ENCODE data around the gene CMTM6.
"Not testable (repeated sequence)": the region's sequence is repeated elsewhere in the genome, so short reads cannot be mapped to it uniquely, and the experiment has no call there.

Gene CMTM6

DNA sequence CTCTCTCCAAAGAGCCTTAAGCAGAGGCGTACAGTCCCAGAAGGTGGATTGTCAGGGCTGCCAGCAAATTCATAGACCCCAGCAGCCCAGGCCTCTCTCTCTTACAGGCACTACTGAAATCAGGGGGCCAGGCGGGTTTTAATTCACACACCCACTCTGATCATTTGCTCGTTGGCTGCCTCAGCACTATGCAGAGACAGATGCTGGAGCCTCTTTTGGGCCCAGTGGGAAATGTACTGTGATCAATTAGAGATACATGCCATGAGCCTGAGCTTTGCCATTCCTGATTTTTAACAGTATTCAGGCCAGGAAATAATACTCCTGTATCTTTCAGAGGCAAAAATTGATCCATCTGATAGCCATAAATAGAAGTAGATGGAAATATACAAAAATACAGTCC lies 53.0 kb downstream of the CMTM6 start:
- TF ChIP-seq, protein P1, sequence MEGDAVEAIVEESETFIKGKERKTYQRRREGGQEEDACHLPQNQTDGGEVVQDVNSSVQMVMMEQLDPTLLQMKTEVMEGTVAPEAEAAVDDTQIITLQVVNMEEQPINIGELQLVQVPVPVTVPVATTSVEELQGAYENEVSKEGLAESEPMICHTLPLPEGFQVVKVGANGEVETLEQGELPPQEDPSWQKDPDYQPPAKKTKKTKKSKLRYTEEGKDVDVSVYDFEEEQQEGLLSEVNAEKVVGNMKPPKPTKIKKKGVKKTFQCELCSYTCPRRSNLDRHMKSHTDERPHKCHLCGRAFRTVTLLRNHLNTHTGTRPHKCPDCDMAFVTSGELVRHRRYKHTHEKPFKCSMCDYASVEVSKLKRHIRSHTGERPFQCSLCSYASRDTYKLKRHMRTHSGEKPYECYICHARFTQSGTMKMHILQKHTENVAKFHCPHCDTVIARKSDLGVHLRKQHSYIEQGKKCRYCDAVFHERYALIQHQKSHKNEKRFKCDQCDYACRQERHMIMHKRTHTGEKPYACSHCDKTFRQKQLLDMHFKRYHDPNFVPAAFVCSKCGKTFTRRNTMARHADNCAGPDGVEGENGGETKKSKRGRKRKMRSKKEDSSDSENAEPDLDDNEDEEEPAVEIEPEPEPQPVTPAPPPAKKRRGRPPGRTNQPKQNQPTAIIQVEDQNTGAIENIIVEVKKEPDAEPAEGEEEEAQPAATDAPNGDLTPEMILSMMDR (IDR thresholded peaks at IDR 0.05; ENCODE audit: control insufficient read depth, insufficient read depth, low read depth, low read length, missing control alignments), result no peak
- no peak for DNase-seq (ENCODE audit: low read depth)
- no peak overlapping the region for H3K4me3 ChIP-seq (ENCODE audit: control insufficient read depth, low read depth, low read length)

DNA sequence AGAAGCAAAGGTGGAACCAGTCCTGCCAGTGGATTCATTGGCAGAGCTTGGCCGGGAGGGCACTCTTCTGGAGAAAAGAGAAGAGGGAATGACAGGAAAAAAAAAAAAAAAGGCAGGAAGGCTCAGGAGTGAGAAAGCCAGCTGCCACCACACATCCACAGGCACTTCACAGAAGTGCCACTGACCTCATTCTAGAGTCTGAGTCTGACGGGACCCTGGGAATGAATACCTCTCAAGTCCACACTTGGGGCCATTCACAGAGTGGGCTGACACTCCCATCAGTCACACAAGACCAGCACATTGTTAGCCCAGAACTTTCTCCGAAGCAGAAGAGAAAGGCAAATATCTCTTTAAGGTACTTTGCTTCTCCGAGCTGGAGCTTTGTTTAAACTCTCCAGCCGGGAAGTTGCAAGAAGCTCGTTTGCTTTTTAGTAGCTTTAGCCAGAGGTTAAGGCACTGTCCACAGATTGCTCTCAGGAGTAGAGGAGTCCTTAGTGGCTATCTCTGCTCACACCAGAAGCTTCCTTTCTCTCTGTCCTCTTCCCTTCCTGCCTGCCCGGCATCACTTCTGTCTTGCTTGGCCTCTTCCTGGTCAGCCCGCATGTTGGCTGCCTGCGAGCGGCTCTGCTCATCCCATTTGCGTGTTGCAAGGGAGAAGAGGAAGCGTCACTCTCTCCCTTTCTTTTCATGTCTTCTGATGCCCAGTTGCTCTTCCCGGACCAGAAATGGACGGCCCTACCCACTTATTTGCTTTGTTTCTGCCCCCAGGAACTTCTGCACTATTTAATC lies 53.8 kb downstream of the CMTM6 start:
- no peak overlapping the region for H3K4me3 ChIP-seq (ENCODE audit: control insufficient read depth, low read depth, low read length)
- TF ChIP-seq, protein P1 (IDR thresholded peaks at IDR 0.05; ENCODE audit: control insufficient read depth, insufficient read depth, low read depth, low read length, missing control alignments), result no peak
- DNase-seq (ENCODE audit: low read depth), result no peak

DNA sequence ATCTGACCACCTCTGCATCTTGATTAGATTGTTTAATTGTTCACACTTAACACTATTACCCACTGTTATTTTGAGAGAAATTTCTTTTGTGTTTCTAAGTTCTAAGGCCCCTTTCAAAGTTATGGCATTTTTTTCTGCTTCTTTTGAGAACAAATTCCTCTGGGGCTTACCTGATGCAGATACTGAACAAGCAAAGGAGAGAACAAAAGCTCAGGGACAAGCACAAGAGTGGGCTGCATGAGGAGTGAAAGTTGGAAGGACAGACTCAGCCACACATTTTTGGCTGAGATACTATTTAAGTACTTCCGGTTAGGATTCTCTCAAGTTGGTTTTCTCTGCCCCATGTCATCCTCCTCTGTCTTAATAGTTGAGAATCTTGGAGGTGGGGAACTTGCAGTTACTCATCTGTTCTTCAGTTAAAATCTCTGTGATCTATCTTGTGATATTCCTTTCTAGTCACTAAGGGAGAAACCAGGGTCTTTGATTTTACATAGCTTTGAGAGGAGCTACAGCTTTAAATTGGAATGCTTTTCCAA lies 54.7 kb downstream of the CMTM6 start:
- no peak overlapping the region for H3K4me3 ChIP-seq (ENCODE audit: control insufficient read depth, low read depth, low read length)
- DNase-seq (ENCODE audit: low read depth), result no peak
- TF ChIP-seq, protein P1 (IDR thresholded peaks at IDR 0.05; ENCODE audit: control insufficient read depth, insufficient read depth, low read depth, low read length, missing control alignments), result no peak

DNA sequence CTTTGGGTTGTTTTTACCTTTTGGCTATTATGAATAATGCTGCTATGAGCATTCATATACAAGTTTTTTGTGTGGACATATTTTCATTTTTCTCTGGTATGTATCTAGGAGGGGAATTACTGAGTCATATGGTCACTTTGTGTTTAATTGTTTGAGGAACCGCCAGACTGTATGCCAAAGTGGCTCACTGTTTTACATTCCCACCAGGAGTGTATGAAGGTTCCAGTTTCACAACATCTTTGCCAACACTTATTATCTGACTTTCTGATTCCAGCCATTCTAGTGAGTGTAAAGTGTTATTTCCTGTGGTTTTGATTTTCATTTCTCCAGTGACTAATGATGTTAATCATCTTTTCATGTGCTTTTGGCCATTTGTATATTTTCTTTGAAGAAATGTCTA lies 59.2 kb downstream of the CMTM6 start:
- peak; percentile 66 for DNase-seq (ENCODE audit: low read depth)
- TF ChIP-seq, protein P1 (IDR thresholded peaks at IDR 0.05; ENCODE audit: control insufficient read depth, insufficient read depth, low read depth, low read length, missing control alignments), result no peak
- no peak overlapping the region for H3K4me3 ChIP-seq (ENCODE audit: control insufficient read depth, low read depth, low read length)

DNA sequence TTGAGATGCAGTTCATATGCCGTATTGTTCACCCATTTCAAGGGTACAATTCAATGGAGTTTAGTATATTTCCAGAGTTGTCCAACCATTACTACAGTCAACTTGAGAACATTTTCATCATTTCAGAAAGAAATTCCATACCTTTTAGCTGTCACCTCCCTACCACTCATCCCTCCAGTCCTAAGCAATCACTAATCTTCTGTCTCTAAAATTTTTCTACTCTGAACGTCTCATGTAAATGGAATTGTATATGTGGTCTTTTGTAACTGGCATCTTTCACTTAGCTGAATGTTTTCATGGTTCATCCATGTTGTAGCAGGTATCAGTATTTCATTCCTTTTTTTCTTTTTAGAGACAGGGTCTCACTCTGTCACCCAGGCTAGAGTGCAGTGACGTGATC lies 59.9 kb downstream of the CMTM6 start:
- no peak overlapping the region for H3K4me3 ChIP-seq (ENCODE audit: control insufficient read depth, low read depth, low read length)
- no peak for DNase-seq (ENCODE audit: low read depth)
- TF ChIP-seq, protein P1 (IDR thresholded peaks at IDR 0.05; ENCODE audit: control insufficient read depth, insufficient read depth, low read depth, low read length, missing control alignments), result no peak

DNA sequence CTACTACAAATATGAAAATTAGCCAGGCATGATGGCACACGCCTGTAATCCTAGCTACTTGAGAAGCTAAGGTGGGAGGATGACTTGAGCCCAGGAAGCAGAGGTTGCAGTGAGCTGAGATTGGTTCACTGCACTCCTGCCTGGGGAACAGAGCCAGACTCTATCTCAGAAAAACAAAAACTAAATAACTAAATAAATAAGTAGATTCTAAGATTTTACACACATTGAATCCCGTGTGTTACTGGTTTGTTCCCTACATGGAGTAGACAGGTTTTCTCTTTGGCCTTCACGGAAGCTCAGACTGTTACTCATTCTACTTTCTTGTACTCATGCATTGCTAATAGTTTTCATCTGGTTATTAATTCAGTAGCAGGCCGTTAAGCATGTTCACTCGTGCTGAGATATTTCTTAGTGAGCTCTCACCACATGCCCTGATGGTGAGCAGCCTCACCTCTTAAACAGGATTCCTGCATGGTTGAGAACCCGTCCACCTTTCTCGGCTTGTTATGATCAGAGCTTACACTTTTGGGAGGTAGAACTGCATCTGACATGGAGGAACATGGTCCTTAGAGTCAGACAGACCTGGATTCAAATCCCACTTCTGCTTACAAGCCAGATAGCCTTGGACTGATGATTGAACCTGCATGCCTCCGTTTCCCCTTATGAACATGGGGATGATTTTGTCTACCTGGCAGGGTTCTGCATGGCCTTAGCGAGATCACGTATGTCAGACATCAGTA lies 61.9 kb downstream of the CMTM6 start:
- DNase-seq (ENCODE audit: low read depth), result no peak
- TF ChIP-seq, protein P1 (IDR thresholded peaks at IDR 0.05; ENCODE audit: control insufficient read depth, insufficient read depth, low read depth, low read length, missing control alignments), result no peak

DNA sequence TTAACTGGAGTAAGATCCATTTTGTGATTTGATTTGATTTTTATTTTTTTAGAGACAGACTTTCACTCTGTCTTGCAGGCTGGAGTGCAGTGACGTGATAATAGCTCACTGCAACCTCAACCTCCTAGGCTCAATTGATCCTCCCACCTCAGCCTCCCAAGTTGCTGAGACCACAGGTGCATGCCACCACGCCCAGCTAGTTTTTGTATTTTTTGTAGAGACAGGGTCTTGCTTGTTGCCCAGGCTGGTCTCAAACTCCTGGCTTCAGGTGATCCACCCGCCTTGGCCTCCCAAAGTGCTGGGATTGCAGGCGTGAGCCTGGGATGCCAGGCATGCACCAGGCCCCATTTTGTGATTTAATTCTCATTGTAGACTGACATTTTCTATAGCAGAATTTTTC lies 63.2 kb downstream of the CMTM6 start:
- DNase-seq (ENCODE audit: low read depth); H3K4me3 ChIP-seq (ENCODE audit: control insufficient read depth, low read depth, low read length): not testable (repeated sequence)

More for the DNA sequence above, 61.9 kb downstream of the CMTM6 start:
- no peak overlapping the region for H3K4me3 ChIP-seq (ENCODE audit: control insufficient read depth, low read depth, low read length)

All from AG09309 (cell line).